Measurements from ENCODE around the gene ASCL1. TPM values are rescaled to one million over a fixed set of nuclear protein-coding genes. Genes with fewer than 3 reads are reported as not detected.

ASCL1 gene
- total RNA-seq, 3 donors from 2014 or later (not counting 1 experiment from before 2014, with no cell fraction given) = not detected

DNA sequence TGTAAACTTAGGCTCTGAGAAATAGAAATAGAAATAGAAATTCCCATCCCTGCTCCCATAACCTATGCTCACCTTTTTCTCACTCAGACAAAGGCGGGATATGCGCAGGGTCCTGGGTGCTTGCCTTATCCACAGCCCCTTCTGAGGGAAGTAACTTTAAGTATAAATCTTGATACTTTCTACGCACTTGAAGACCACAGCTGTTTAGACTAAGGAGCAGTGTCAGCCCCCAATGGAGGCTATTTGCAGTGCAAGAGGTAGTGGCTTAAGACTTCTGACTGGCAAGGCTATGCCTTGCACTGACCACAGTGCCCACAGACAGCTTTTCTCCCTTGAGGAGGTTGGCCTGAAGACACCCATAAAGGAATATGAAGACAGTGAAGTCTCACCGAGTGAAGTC, 35.2 kb downstream of the ASCL1 start:
- Mint-ChIP-seq H3K27ac (no peak overlapping the region), H3K36me3 (no peaks in the 10 kb centered on the region), H3K4me1 (no peaks in the 10 kb centered on the region), H3K27me3 (ENCODE audit: low read depth in 2 of 2) (no peaks in the 10 kb centered on the region), H3K9me3 (peaks cover 6 to 14% of the 10 kb centered on the region in 2 donors), H3K4me3 (no peak overlapping the region)
- 71% methylated on average over 2 of the region's 4 CpGs for WGBS (ENCODE audit: insufficient coverage)
- Histone ChIP-seq H3K27ac (ENCODE audit: low read length) (no peak overlapping the region), H3K9me3 (ENCODE audit: control insufficient read depth, insufficient read depth, low read length) (no peaks in the 10 kb centered on the region), H3K27me3 (ENCODE audit: control insufficient read depth, insufficient read depth, low read length) (no peaks in the 10 kb centered on the region), H3K4me3 (ENCODE audit: low read length) (no peak overlapping the region), H3K36me3 (ENCODE audit: control insufficient read depth, insufficient read depth, low read length) (no peaks in the 10 kb centered on the region), H3K4me1 (ENCODE audit: control insufficient read depth, insufficient read depth, low read length) (no peaks in the 10 kb centered on the region)
- intact Hi-C loops (cut with micrococcal nuclease) = no loop called here
- no peak for DNase-seq
- no peak for ATAC-seq
- TF ChIP-seq, protein P1, sequence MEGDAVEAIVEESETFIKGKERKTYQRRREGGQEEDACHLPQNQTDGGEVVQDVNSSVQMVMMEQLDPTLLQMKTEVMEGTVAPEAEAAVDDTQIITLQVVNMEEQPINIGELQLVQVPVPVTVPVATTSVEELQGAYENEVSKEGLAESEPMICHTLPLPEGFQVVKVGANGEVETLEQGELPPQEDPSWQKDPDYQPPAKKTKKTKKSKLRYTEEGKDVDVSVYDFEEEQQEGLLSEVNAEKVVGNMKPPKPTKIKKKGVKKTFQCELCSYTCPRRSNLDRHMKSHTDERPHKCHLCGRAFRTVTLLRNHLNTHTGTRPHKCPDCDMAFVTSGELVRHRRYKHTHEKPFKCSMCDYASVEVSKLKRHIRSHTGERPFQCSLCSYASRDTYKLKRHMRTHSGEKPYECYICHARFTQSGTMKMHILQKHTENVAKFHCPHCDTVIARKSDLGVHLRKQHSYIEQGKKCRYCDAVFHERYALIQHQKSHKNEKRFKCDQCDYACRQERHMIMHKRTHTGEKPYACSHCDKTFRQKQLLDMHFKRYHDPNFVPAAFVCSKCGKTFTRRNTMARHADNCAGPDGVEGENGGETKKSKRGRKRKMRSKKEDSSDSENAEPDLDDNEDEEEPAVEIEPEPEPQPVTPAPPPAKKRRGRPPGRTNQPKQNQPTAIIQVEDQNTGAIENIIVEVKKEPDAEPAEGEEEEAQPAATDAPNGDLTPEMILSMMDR (IDR thresholded peaks at IDR 0.05) = no peak

DNA sequence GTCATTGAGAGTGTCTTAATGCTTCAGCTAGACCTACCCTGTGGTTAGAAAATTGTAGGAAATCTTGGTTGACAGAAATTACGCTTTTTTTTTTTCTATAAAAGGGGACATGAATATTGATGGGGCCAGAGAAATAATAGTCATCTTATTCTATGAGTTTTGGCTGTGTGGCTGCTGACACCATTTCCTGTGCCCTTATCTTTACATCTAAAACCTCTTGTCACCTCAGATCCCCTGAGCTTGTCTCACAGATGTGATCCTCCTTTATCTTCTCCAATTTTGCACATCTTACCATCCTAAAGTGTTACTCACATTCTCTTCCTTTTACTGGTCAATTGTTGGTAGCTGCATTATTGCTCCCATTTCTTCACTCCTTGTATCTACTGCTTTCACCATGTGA, 36.1 kb downstream of the ASCL1 start:
- Mint-ChIP-seq H3K4me1 (no peaks in the 10 kb centered on the region), H3K9me3 (peaks cover 6 to 13% of the 10 kb centered on the region in 2 donors), H3K27ac (no peak overlapping the region), H3K4me3 (no peak overlapping the region), H3K36me3 (no peaks in the 10 kb centered on the region), H3K27me3 (ENCODE audit: low read depth in 2 of 2) (no peaks in the 10 kb centered on the region)
- intact Hi-C loops (cut with micrococcal nuclease) = no loop called here
- no peak for DNase-seq
- no peak overlapping the region for H3K27ac ChIP-seq (ENCODE audit: low read length)
- 60% methylated on average over 1 of the region's 1 CpG for WGBS (ENCODE audit: insufficient coverage)
- no peaks in the 10 kb centered on the region for H3K27me3 ChIP-seq (ENCODE audit: control insufficient read depth, insufficient read depth, low read length)
- H3K4me1 ChIP-seq (ENCODE audit: control insufficient read depth, insufficient read depth, low read length) = no peaks in the 10 kb centered on the region
- ATAC-seq = no peak
- no peak overlapping the region for H3K4me3 ChIP-seq (ENCODE audit: low read length)
- no peaks in the 10 kb centered on the region for H3K36me3 ChIP-seq (ENCODE audit: control insufficient read depth, insufficient read depth, low read length)
- TF ChIP-seq, protein P1 (IDR thresholded peaks at IDR 0.05) = no peak
- no peaks in the 10 kb centered on the region for H3K9me3 ChIP-seq (ENCODE audit: control insufficient read depth, insufficient read depth, low read length)

DNA sequence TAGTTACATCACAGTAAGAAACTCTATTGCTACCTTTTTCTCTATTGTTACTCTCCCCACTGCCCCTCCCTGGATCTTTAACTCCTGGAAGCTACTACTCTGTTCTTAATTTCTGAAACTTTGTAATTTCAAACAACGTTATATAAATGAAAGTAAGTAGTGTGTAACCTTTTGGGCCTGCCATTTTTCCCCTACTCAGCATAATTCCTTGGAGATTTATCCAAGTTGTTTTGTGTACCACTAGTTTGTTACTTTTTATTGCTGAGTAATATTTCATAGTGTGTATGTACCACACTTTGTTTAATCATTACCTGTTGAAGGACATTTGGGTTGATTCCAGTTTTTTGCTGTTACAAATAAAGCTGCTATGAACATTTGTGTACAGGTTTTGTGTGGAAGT, 37.9 kb downstream of the ASCL1 start:
- no peak overlapping the region for H3K27ac Mint-ChIP-seq
- Histone ChIP-seq H3K27ac (ENCODE audit: low read length) (no peak overlapping the region), H3K9me3 (ENCODE audit: control insufficient read depth, insufficient read depth, low read length) (no peaks in the 10 kb centered on the region), H3K4me3 (ENCODE audit: low read length) (no peak overlapping the region), H3K27me3 (ENCODE audit: control insufficient read depth, insufficient read depth, low read length) (no peaks in the 10 kb centered on the region), H3K4me1 (ENCODE audit: control insufficient read depth, insufficient read depth, low read length) (no peaks in the 10 kb centered on the region), H3K36me3 (ENCODE audit: control insufficient read depth, insufficient read depth, low read length) (no peaks in the 10 kb centered on the region)
- DNase-seq (no peak), ATAC-seq (no peak)
- H3K36me3 Mint-ChIP-seq = no peaks in the 10 kb centered on the region
- WGBS (ENCODE audit: insufficient coverage) = no CpG with 5 or more reads among the region's 1 CpG
- no peak overlapping the region for H3K4me3 Mint-ChIP-seq
- TF ChIP-seq, protein P1 (IDR thresholded peaks at IDR 0.05) = no peak
- intact Hi-C loops (cut with micrococcal nuclease) = no loop called here
- H3K9me3 Mint-ChIP-seq = peaks cover 6 to 16% of the 10 kb centered on the region in 2 donors
- H3K27me3 Mint-ChIP-seq (ENCODE audit: low read depth in 2 of 2) = no peaks in the 10 kb centered on the region
- no peaks in the 10 kb centered on the region for H3K4me1 Mint-ChIP-seq

Other genes with a start within 250 kb of the ASCL1 start
- not detected for gene PAH, start 40.4 kb upstream of the ASCL1 start, total RNA-seq